ENCODE measurements around the gene RIOK3. TPM values are rescaled to one million over a fixed set of nuclear protein-coding genes. Genes with fewer than 3 reads are reported as not detected.
"Not testable (repeated sequence)": the region's sequence is repeated elsewhere in the genome, so short reads cannot be mapped to it uniquely, and the experiment has no call there.

The RIOK3 gene, protein sequence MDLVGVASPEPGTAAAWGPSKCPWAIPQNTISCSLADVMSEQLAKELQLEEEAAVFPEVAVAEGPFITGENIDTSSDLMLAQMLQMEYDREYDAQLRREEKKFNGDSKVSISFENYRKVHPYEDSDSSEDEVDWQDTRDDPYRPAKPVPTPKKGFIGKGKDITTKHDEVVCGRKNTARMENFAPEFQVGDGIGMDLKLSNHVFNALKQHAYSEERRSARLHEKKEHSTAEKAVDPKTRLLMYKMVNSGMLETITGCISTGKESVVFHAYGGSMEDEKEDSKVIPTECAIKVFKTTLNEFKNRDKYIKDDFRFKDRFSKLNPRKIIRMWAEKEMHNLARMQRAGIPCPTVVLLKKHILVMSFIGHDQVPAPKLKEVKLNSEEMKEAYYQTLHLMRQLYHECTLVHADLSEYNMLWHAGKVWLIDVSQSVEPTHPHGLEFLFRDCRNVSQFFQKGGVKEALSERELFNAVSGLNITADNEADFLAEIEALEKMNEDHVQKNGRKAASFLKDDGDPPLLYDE
- 47.3 and 57.7 TPM in 2 replicates for total RNA-seq

GRCh38 chr18:23452728-23453679 is at the start of gene RIOK3:
RIOK3 (plus strand) TSS chr18:23453287; CDS start chr18:23453440, 153 bp downstream.
- peak; percentile 95 to 97 for DNase-seq (ENCODE audit: low read depth in 2 of 2)

DNA sequence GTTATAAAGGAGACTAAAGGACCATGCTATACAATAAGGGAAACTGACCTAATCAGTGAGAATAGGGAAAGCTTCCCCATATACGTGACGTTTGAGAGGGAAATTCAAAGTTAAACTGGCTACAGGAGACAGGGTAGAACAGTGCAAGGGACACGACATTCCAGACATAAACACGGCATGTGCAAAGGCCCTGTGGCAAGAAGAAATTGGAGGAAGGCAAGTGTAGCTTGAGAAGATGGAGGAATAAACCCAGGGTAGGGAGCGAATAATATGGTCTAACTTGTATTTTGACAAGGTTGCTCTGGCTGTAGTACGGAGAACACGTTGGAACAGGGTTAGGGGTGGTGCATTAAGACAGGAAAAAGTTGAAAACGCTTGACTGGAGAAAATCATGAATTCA is 49.8 kb upstream of the RIOK3 start:
- no peak for DNase-seq (ENCODE audit: low read depth in 2 of 2)

DNA sequence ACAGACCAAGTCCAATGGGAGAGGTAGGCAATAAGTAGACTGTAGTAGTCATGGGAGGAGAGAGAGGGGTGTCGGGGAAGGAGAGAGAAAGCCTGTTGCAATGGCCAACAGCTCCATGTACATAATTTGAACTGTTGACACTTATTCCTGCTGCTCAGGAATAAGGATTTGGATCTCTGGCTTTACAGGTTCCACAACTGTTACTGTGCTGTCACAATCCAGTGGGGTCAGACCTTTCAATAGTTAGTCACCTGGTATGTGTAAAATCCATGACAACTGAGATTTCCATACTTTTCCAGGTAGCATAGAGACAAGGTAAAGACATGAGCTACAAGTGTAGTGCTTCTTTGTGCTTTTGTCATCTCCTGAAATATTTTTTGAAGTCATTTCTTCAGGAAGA is 47.5 kb upstream of the RIOK3 start:
- DNase-seq (ENCODE audit: low read depth in 2 of 2) = no peak

DNA sequence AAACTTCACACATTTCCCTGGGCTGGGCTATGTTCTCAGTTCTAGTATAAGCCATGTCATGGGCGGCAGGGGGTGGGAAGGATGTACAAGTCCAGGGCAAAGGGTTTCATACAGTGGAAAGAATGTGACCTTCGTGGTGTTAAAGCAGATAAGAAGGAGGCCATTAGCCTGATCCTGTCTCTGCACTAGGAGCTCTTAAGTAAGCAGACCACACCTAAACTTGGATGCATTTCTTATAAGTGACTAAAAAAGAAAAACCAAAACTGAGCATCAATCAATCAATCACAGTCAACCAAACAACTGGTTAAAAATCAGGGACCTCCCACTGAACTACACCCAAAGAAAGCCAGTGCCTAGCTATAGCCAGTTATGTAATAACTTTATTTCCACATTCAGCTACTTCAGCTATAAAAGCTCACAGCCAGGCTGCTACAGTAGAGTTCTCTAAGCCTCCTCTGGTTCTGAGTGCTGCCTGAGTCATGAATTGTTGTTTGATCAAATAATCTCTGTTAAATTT is 46.8 kb upstream of the RIOK3 start:
- peak; percentile 15 to 27 for DNase-seq (ENCODE audit: low read depth in 2 of 2)

- DNase-seq (ENCODE audit: low read depth in 2 of 2) = no peak
These were observed 40.6 kb upstream of the RIOK3 start for GRCh38 chr18:23412351-23412964.

DNA sequence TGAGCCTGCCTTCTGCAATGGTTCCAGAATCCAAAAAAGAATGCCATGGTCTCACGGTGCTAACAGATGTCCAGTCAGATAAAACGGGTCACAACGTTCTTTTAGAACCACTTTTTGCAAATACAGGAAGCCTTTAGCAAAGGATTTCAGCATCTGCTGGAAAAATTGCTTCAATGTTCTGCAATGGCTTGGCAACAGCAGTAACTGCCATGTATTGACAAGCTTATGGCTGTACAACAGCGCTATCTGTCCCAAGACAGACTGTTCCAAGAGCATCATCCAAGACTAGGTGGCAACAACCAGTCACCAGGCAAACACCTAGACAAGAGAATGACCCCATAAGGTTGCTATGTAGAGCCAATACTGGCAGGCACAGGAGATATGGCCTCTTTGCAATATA is 37.6 kb upstream of the RIOK3 start:
- DNase-seq (ENCODE audit: low read depth in 2 of 2) = no peak

DNA sequence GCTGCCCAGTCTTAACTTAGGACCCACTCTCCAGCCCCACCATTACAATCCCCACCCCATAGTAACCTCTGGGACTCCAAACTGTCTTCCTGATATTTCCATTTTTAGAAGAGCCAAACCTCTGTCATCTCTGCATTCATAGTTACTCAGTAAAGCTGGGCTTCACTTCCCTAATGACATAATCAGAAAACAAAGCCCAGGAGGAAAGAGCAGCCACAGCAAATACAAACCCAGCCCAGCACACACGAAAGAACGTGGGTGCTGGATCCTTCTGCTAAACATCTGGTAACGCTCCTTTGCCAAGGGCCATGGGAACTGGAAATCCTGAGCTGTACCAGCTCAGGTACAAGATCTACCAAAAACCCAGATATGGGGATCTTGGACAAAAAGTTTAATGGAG is 36.8 kb upstream of the RIOK3 start:
- DNase-seq (ENCODE audit: low read depth in 2 of 2) = peak in 1 of 2 donors; percentile 42

DNA sequence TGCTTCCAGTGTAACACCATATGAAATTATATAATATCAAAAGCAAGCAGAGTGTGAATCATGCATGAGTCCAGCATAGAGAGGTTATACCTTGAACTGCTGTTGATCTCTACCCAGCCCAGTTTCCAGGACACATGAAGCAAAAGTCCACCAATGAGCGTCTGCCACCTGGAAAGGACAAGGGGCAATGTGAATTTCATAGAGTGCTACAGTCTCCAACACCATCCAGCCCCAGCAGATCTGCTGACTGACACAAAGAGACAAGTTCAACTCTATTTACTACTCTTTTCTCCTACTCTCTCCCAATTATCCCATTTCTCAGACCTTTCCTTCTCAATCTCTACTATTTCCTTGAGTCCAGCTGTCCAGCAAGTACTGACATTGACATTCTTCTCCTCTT is 31.8 kb upstream of the RIOK3 start:
- no peak for DNase-seq (ENCODE audit: low read depth in 2 of 2)

GRCh38 chr18:23422751-23423418 is 30.2 kb upstream of the RIOK3 start:
- no peak for DNase-seq (ENCODE audit: low read depth in 2 of 2)

DNA sequence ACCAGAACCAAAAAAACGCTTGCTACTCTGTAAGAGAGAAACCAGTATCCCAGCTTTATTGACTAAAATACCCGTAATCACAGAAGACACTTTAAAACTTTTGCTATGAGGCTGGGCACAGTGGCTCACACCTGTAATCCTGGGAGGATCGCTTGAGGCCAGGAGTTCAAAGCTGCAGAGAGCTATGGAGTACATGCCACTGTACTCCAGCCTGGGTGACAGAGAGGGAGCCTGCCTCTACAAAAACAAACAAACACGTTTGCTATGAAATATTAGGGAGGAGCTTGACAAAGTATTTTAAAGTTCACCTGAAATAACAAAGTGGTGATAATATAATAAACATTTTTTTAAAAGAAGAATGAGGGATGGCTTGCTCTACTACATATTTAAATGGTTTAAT is 28.5 kb upstream of the RIOK3 start:
- DNase-seq (ENCODE audit: low read depth in 2 of 2) = no peak

DNA sequence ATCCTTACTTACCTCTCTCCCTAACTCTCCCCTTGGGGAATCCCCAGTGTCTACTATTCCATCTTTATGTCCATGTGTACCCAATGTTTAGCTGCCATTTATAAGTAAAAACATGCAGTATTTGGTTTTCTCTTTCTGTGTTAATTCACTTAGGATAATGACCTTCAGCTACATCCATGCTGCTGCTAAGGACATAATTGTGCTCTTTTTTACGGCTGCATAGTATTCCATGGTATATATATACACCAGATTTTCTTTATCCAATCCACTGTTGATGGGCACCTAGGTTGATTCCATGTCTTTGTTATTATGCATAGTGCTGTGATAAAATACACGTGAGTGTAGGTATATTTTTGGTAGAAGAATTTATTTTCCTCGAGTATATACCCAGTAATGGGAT is 24.3 kb upstream of the RIOK3 start:
- no peak for DNase-seq (ENCODE audit: low read depth in 2 of 2)

GRCh38 chr18:23429538-23429937 is 23.5 kb upstream of the RIOK3 start:
- not testable (repeated sequence) for DNase-seq (ENCODE audit: low read depth in 2 of 2)

GRCh38 chr18:23433360-23433759 is 19.7 kb upstream of the RIOK3 start:
- DNase-seq (ENCODE audit: low read depth in 2 of 2) = peak in 1 of 2 donors; percentile 23

DNA sequence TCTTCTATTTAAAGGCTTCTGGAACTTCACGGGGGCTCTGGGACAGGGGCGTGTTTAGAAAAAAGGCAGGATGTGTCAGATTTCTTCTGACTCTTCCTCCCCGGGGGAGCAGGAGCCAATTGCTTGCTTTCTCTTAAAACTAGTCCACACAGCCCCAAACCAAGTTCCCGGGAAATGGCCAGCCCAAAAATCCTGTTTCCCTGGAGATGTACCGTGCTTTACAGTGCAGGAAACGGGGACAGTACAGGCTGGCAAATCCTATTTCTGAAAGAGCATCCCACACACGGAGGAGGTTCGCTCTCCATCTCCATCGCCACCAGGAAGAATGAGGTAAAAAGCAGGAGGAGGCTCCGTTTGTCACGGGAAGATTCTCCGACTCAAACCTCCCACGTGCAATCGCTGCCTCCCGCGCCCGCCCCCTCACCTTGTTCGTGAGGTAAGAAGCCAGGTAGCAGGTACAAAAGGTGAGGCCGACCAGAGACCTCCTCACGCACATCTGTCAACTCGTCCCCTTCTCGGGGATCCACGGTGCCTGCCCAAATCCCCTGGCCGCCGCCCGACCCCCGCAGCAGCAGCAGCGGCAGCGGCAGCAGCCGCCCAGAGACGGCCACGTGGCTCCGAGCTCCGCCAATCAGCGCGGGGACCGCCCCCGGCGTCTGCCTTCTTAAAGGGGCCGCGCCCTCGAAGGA is 15.6 kb upstream of the RIOK3 start:
- peak; percentile 67 to 71 for DNase-seq (ENCODE audit: low read depth in 2 of 2)

DNA sequence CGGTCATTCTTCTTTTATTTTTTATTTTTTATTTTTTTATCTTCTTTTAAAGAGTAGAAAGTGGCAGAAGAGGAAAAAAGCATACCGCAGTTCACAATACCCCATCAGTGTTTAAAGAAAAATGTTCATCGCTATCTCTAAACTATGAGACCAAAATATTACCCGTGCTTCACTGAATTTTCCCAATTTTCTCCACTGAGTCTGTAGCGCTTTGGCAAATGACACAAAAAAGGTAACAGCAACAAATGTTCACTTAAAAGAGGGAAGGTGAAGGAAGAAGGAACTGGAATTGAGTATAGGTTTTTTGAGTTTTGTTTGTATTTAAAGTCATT is 15.1 kb upstream of the RIOK3 start:
- DNase-seq (ENCODE audit: low read depth in 2 of 2) = no peak

GRCh38 chr18:23438608-23439366 is 14.3 kb upstream of the RIOK3 start:
- no peak for DNase-seq (ENCODE audit: low read depth in 2 of 2)

- DNase-seq (ENCODE audit: low read depth in 2 of 2) = no peak
These were observed 13.0 kb upstream of the RIOK3 start for GRCh38 chr18:23440131-23440530.

DNA sequence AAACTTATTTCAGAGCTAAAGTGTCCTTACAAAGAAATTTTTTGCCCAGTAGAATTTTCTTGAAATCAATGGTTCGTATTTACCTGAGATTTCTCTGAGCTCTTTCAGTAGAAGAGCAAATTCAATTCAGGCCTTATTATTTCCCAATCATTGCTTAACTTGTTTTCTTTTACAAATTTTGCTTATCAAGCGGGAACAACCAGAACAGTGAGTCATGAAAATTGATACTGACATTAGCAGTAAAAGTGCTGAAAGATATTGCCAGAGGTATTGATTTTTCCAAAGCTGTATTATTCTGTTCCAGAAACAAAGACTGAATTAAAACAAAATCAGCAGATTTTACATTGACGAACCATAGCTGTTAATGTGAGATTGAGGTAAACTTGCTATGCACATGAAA is 10.1 kb upstream of the RIOK3 start:
- no peak for DNase-seq (ENCODE audit: low read depth in 2 of 2)

- no peak for DNase-seq (ENCODE audit: low read depth in 2 of 2)
These were observed 4.8 kb upstream of the RIOK3 start for GRCh38 chr18:23448291-23448690.

DNA sequence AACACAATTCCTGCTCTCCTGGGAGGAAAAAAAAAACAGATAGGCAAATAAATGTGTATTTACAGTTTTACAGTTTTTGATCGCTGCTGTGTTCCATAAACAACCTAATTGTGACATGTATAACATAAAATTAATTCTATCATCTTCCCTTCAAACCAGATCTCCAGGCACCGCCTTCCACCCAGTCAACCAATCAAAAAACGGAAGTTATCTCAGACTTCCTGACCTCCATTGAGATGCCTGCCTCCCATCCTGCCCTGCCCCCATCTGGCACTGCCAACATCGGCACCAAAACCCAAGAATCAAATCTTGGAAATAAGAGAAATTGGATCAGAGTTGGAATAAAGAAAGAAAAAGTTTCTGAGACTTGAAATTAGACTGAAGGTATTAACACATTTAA is 3.1 kb upstream of the RIOK3 start:
- no peak for DNase-seq (ENCODE audit: low read depth in 2 of 2)

Data from lung microvascular endothelial cell (primary cell).